Measurements from ENCODE around the gene COX17. TPM values are rescaled to one million over a fixed set of nuclear protein-coding genes. Genes with fewer than 3 reads are reported as not detected.

Gene COX17
- total RNA-seq, 4 donors from 2014 or later, result 31.9 to 84.8 (median 62.7) TPM

- Histone ChIP-seq H3K4me1 (peaks cover 0 to 25% (median 11%) of the 10 kb centered on the region in 3 donors), H3K27ac (no peak overlapping the region), H3K36me3 (no peaks in the 10 kb centered on the region), H3K9me3 (no peaks in the 10 kb centered on the region), H3K4me3 (no peak overlapping the region), H3K27me3 (no peaks in the 10 kb centered on the region)
- TF ChIP-seq EP300 (IDR thresholded peaks at IDR 0.05) (no peak), POLR2A (IDR thresholded peaks at IDR 0.05) (no peak), CTCF (IDR thresholded peaks at IDR 0.05) (no peak), POLR2AphosphoS5 (IDR thresholded peaks at IDR 0.05) (no peak)
- 86 to 100% methylated on average over 1 of the region's 1 CpG for WGBS, 2 donors (ENCODE audit: low coverage in 1 of 2)
- no peak for ATAC-seq
Measured at GRCh38 chr3:119626196-119626595, 51.0 kb downstream of the COX17 start.

GRCh38 chr3:119625451-119626153, 51.6 kb downstream of the COX17 start:
- no peaks in the 10 kb centered on the region for H3K9me3 ChIP-seq
- TF ChIP-seq POLR2AphosphoS5 (IDR thresholded peaks at IDR 0.05) (no peak), EP300 (IDR thresholded peaks at IDR 0.05) (no peak), POLR2A (IDR thresholded peaks at IDR 0.05) (no peak), CTCF (IDR thresholded peaks at IDR 0.05) (no peak)
- H3K4me3 ChIP-seq, result no peak overlapping the region
- H3K4me1 ChIP-seq, result peaks cover 0 to 19% (median 11%) of the 10 kb centered on the region in 3 donors
- no peaks in the 10 kb centered on the region for H3K27me3 ChIP-seq
- no peak for ATAC-seq
- H3K36me3 ChIP-seq, result no peaks in the 10 kb centered on the region
- H3K27ac ChIP-seq, result no peak overlapping the region
- 65 to 70% methylated on average over 4 to 8 of the region's 8 CpGs for WGBS, 2 donors (ENCODE audit: low coverage in 1 of 2)

GRCh38 chr3:119624002-119624720, 53.0 kb downstream of the COX17 start:
- H3K9me3 ChIP-seq, result no peaks in the 10 kb centered on the region
- H3K27me3 ChIP-seq, result no peaks in the 10 kb centered on the region
- peaks cover 0 to 6% (median 5%) of the 10 kb centered on the region in 3 donors for H3K4me1 ChIP-seq
- no peaks in the 10 kb centered on the region for H3K36me3 ChIP-seq
- no peak for ATAC-seq
- TF ChIP-seq EP300 (IDR thresholded peaks at IDR 0.05) (no peak), POLR2A (IDR thresholded peaks at IDR 0.05) (no peak), CTCF (IDR thresholded peaks at IDR 0.05) (no peak), POLR2AphosphoS5 (IDR thresholded peaks at IDR 0.05) (no peak)
- no peak overlapping the region for H3K4me3 ChIP-seq
- H3K27ac ChIP-seq, result no peak overlapping the region
- WGBS, 2 donors (ENCODE audit: low coverage in 1 of 2), result 86 to 92% methylated on average over 5 to 7 of the region's 9 CpGs

DNA sequence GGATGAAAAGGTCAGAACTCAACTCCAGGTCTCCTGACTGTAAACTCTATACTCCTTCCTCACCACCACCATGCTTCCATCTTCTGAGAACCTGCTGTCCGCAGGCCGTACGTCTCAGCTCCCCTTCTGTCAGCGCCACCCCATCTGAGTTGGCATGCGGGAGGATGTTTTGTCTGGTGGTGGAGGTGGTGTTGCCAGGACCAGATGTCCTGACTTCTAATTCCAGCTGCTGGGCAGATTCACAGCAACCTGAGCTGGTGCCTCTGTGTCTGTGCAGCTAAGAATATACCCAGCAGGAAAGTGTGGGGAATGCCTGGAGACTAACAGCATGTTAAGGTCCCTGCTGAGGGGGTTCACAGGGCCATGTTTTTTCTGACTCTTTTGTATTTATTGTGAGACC, 56.3 kb downstream of the COX17 start:
- no peak for ATAC-seq
- WGBS, 2 donors (ENCODE audit: low coverage in 1 of 2), result 97 to 100% methylated on average over 2 to 4 of the region's 5 CpGs
- H3K4me1 ChIP-seq, result no peaks in the 10 kb centered on the region
- no peaks in the 10 kb centered on the region for H3K9me3 ChIP-seq
- TF ChIP-seq EP300 (IDR thresholded peaks at IDR 0.05) (no peak), POLR2AphosphoS5 (IDR thresholded peaks at IDR 0.05) (no peak), POLR2A (IDR thresholded peaks at IDR 0.05) (no peak), CTCF (IDR thresholded peaks at IDR 0.05) (no peak)
- H3K27me3 ChIP-seq, result no peaks in the 10 kb centered on the region
- no peak overlapping the region for H3K4me3 ChIP-seq
- H3K27ac ChIP-seq, result no peak overlapping the region
- no peaks in the 10 kb centered on the region for H3K36me3 ChIP-seq

Other genes with a start within 250 kb of the COX17 start
- gene TMEM39A, start 213.8 kb downstream of the COX17 start, total RNA-seq, result 10 to 100 TPM; 21.4 to 29.6 (median 25.9) TPM
- gene POGLUT1, start 208.4 kb downstream of the COX17 start, total RNA-seq, result 10 to 100 TPM in 2 of 4 donors, 1 to 10 TPM in 2; 8.8 to 13.4 (median 10.3) TPM
- 10 to 100 TPM; 43.9 to 65.7 (median 52.2) TPM for gene TIMMDC1, start 178.9 kb downstream of the COX17 start, total RNA-seq
- gene CD80, start 117.8 kb downstream of the COX17 start, total RNA-seq, result under 1 TPM in 1 of 4 donors, not detected in 3; 0.58 TPM
- gene ADPRH, start 97.9 kb downstream of the COX17 start, total RNA-seq, result 10 to 100 TPM; 10.2 to 23.1 (median 15.0) TPM
- gene PLA1A, start 79.5 kb downstream of the COX17 start, total RNA-seq, result 1 to 10 TPM in 3 of 4 donors, under 1 TPM in 1; 0.50 to 1.8 (median 1.4) TPM
- gene POPDC2, start 16.8 kb downstream of the COX17 start, total RNA-seq, result 10 to 100 TPM; 19.7 to 98.2 (median 67.6) TPM
- gene CFAP91, start 25.6 kb upstream of the COX17 start, total RNA-seq, result 1 to 10 TPM; 2.6 to 7.8 (median 4.1) TPM
- not detected for gene NR1I2, start 104.7 kb upstream of the COX17 start, total RNA-seq

Data from gastroesophageal sphincter (tissue), 4 donors.